Measurements from ENCODE around the gene FLYWCH1.

DNA sequence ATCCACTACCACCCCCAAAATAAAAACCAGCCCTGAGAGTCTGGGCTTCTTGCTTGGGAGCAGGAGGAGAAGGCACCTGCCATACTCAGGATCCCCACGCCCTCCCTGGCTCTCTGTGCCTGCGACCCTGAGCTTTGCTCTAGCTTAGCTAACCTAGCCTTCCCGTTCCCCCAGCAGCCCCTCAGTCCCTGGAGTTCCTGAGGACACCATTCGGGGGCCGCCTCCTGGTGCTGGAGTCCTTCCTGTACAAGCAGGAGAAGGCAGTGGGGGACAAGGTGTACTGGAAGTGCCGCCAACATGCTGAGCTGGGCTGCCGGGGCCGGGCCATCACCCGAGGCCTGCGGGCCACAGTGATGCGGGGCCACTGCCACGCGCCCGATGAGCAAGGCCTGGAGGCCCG lies 18.5 kb downstream of the FLYWCH1 start:
- no peak for TF ChIP-seq POLR2A (IDR thresholded peaks at IDR 0.05)
- TF ChIP-seq, protein P1, sequence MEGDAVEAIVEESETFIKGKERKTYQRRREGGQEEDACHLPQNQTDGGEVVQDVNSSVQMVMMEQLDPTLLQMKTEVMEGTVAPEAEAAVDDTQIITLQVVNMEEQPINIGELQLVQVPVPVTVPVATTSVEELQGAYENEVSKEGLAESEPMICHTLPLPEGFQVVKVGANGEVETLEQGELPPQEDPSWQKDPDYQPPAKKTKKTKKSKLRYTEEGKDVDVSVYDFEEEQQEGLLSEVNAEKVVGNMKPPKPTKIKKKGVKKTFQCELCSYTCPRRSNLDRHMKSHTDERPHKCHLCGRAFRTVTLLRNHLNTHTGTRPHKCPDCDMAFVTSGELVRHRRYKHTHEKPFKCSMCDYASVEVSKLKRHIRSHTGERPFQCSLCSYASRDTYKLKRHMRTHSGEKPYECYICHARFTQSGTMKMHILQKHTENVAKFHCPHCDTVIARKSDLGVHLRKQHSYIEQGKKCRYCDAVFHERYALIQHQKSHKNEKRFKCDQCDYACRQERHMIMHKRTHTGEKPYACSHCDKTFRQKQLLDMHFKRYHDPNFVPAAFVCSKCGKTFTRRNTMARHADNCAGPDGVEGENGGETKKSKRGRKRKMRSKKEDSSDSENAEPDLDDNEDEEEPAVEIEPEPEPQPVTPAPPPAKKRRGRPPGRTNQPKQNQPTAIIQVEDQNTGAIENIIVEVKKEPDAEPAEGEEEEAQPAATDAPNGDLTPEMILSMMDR (IDR thresholded peaks at IDR 0.05), result no peak
- no peak for TF ChIP-seq POLR2AphosphoS5 (IDR thresholded peaks at IDR 0.05)
